ENCODE results near the gene DLGAP1.

DNA sequence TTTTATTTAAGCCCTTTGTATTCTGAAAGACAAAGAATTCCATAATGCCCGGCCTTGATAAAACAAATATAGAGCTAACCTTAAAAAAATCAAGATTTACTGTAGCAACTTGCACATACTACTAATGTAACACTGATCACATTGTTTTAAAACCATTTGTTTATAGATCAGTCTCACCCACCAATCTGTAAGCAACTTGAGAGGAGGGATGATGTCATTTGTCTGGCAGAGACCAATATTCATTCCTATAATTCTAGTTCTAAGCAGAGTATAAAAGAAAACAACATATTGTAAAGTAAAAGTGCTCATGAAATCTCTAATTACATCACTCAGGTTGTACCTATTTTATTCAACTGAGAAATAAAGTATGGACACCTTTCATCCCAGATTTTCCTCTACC, 624.5 kb downstream of the DLGAP1 start:
- TF ChIP-seq, protein P1, sequence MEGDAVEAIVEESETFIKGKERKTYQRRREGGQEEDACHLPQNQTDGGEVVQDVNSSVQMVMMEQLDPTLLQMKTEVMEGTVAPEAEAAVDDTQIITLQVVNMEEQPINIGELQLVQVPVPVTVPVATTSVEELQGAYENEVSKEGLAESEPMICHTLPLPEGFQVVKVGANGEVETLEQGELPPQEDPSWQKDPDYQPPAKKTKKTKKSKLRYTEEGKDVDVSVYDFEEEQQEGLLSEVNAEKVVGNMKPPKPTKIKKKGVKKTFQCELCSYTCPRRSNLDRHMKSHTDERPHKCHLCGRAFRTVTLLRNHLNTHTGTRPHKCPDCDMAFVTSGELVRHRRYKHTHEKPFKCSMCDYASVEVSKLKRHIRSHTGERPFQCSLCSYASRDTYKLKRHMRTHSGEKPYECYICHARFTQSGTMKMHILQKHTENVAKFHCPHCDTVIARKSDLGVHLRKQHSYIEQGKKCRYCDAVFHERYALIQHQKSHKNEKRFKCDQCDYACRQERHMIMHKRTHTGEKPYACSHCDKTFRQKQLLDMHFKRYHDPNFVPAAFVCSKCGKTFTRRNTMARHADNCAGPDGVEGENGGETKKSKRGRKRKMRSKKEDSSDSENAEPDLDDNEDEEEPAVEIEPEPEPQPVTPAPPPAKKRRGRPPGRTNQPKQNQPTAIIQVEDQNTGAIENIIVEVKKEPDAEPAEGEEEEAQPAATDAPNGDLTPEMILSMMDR (IDR thresholded peaks at IDR 0.05): no peak
- no peak for TF ChIP-seq POLR2A (IDR thresholded peaks at IDR 0.05)

All from testis (tissue), 2 donors.